Ectodermal cell (in vitro differentiated cells): ENCODE data around the gene ASB6.

Experiments
- H3K27ac ChIP-seq: 2 replicates; pipeline ENCODE4 v1.7.0; 2013; ENCODE audit warnings: mild to moderate bottlenecking, low read depth, low read length; ENCODE audit not compliant: insufficient read depth, poor library complexity, severe bottlenecking
- H3K27me3 ChIP-seq: 2 replicates; pipeline ENCODE4 v1.7.0; 2013; ENCODE audit warnings: mild to moderate bottlenecking, low read length; ENCODE audit not compliant: insufficient read depth, control insufficient read depth, poor library complexity, severe bottlenecking
- H3K36me3 ChIP-seq: one replicate; pipeline ENCODE4 v1.7.0; 2013; ENCODE audit warnings: low read length; ENCODE audit not compliant: control insufficient read depth, insufficient read depth
- H3K4me1 ChIP-seq: one replicate; pipeline ENCODE4 v1.7.0; 2013; ENCODE audit warnings: low read length; ENCODE audit not compliant: control insufficient read depth, insufficient read depth
- H3K4me3 ChIP-seq: 2 replicates; pipeline ENCODE4 v1.7.0; 2013; ENCODE audit warnings: low read depth, low read length, control low read depth; ENCODE audit not compliant: insufficient read depth
- H3K9me3 ChIP-seq: 2 replicates; pipeline ENCODE4 v1.7.0; 2013; ENCODE audit warnings: mild to moderate bottlenecking, low read length, moderate library complexity; ENCODE audit not compliant: control insufficient read depth
- WGBS, 2 experiments: methylation state at CpG; one replicate each; pipeline ENCODE4 v1.1.7; 2013; ENCODE audit warnings: missing lambda C conversion rate in 2 of 2; 5-methylcytosine and 5-hydroxymethylcytosine counted together

ASB6 gene

DNA sequence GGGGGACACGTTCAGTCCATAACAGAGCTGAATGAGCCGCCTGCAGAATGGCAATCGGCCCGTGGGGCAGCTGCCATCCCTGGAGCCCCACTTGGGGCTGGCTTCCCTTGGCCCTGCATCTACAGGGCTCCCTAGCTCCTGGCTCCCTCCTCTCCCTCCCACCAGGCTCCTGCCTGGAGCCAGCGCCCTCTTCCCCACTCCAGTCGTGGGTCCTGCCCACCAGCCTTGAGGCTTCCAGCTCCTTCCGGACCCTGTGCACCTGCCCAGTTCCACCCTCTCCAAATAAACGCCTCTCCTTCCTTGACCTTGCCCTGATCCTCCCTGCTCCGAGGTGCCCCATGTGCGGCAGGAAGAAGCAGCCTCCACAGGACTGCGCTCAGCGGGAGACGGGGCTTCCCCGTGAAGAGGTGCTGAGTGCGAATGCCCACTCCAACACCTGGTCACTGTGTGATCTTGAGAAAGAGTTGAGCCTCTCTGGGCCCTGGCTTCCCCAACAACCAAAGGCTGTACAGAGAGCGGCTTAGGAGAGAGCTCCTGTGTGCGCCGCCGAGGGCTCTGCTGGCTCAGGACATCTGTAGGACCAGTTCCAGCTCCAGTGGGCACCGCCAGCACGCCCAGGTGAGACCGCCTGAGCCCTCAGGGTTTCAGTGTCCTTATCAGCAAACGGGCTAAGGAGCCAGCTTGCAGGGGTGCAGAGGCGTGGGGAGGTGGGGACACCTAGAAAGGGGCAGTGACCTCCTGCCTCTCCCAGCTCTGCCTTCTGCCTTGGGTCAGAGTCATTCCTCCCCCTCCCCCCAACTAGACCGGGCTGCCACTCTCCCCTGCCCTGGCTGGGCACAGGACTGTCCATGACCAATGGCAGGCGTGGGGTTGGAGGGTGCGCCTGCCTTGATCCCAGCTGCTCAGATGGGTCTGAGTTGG is 33.1 kb downstream of the ASB6 start:
- Histone ChIP-seq H3K4me3 (no peak overlapping the region), H3K27me3 (no peaks in the 10 kb centered on the region), H3K36me3 (no peaks in the 10 kb centered on the region), H3K9me3 (no peaks in the 10 kb centered on the region), H3K4me1 (peaks cover 15% of the 10 kb centered on the region), H3K27ac (peak overlapping the region; percentile 44)
- WGBS, 2 experiments, result 78% methylated on average over 27 of the region's 27 CpGs

GRCh38 chr9:129607027-129607387 is 34.9 kb downstream of the ASB6 start:
- H3K36me3 ChIP-seq, result no peaks in the 10 kb centered on the region
- peaks cover 13% of the 10 kb centered on the region for H3K4me1 ChIP-seq
- no peak overlapping the region for H3K4me3 ChIP-seq
- WGBS, 2 experiments, result 84 to 86% methylated on average over 6 of the region's 6 CpGs
- no peaks in the 10 kb centered on the region for H3K27me3 ChIP-seq
- H3K9me3 ChIP-seq, result no peaks in the 10 kb centered on the region
- H3K27ac ChIP-seq, result no peak overlapping the region

GRCh38 chr9:129606161-129607026 is 35.6 kb downstream of the ASB6 start:
- Histone ChIP-seq H3K9me3 (no peaks in the 10 kb centered on the region), H3K4me1 (peaks cover 13% of the 10 kb centered on the region), H3K27ac (no peak overlapping the region), H3K4me3 (no peak overlapping the region), H3K36me3 (no peaks in the 10 kb centered on the region), H3K27me3 (no peaks in the 10 kb centered on the region)
- WGBS, 2 experiments, result 89 to 92% methylated on average over 15 of the region's 15 CpGs

GRCh38 chr9:129604766-129605163 is 37.2 kb downstream of the ASB6 start:
- Histone ChIP-seq H3K4me3 (no peak overlapping the region), H3K9me3 (no peaks in the 10 kb centered on the region)
- 91 to 92% methylated on average over 8 of the region's 8 CpGs for WGBS, 2 experiments

GRCh38 chr9:129604056-129604765 is 37.7 kb downstream of the ASB6 start:
- no peaks in the 10 kb centered on the region for H3K9me3 ChIP-seq
- 85 to 87% methylated on average over 12 of the region's 12 CpGs for WGBS, 2 experiments
- H3K36me3 ChIP-seq, result no peaks in the 10 kb centered on the region
- H3K27ac ChIP-seq, result no peak overlapping the region
- H3K4me1 ChIP-seq, result peaks cover 8% of the 10 kb centered on the region
- H3K27me3 ChIP-seq, result no peaks in the 10 kb centered on the region
- no peak overlapping the region for H3K4me3 ChIP-seq

More at GRCh38 chr9:129604766-129605163, 37.2 kb downstream of the ASB6 start:
- Histone ChIP-seq H3K4me1 (peaks cover 11% of the 10 kb centered on the region), H3K27ac (no peak overlapping the region), H3K27me3 (no peaks in the 10 kb centered on the region), H3K36me3 (no peaks in the 10 kb centered on the region)

- no peak overlapping the region for H3K4me3 ChIP-seq
- H3K36me3 ChIP-seq, result no peaks in the 10 kb centered on the region
- peaks cover 16% of the 10 kb centered on the region for H3K4me1 ChIP-seq
- no peaks in the 10 kb centered on the region for H3K9me3 ChIP-seq
- peak overlapping the region; percentile 44 for H3K27ac ChIP-seq
- 62 to 64% methylated on average over 10 of the region's 10 CpGs for WGBS, 2 experiments
- no peaks in the 10 kb centered on the region for H3K27me3 ChIP-seq
Measured at GRCh38 chr9:129602598-129603415, 39.1 kb downstream of the ASB6 start.

GRCh38 chr9:129601082-129601674 is 40.8 kb downstream of the ASB6 start:
- no peak overlapping the region for H3K4me3 ChIP-seq
- no peak overlapping the region for H3K27ac ChIP-seq
- H3K36me3 ChIP-seq, result no peaks in the 10 kb centered on the region
- WGBS, 2 experiments, result 90% methylated on average over 8 of the region's 9 CpGs
- H3K9me3 ChIP-seq, result no peaks in the 10 kb centered on the region
- H3K4me1 ChIP-seq, result peaks cover 23% of the 10 kb centered on the region
- H3K27me3 ChIP-seq, result no peaks in the 10 kb centered on the region

DNA sequence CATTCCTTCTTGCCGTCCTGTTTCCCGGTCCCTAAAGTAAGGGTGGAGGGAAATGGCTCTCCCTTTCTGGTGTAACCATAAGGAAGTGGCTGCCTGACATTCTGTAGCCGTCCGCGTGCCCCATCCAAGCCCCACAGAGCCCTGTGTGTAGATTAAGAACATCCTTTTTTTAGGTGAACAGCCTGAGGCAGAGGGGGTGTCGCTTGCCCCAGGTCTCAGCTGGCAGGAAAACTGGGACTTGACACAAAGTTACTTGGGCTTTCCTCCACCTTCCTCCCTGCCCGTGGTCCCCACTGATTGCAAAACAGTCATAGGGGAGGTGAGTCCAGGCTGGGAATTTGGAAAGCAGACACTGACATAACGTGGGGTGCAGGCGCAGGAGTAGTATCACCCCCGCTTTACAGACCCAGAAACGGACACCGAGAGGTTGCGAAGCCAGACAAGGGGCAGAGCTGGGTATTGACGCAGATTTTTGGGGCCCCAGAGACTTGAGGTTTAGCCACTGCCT is 43.8 kb downstream of the ASB6 start:
- Histone ChIP-seq H3K4me1 (peaks cover 38% of the 10 kb centered on the region), H3K9me3 (no peaks in the 10 kb centered on the region), H3K27me3 (no peaks in the 10 kb centered on the region), H3K4me3 (no peak overlapping the region), H3K27ac (no peak overlapping the region), H3K36me3 (no peaks in the 10 kb centered on the region)
- 58 to 60% methylated on average over 14 of the region's 14 CpGs for WGBS, 2 experiments
